ENCODE data around the gene NCOR1.

The NCOR1 gene

GRCh38 chr17:16025202-16025601 is 190.1 kb downstream of the NCOR1 start:
- no peak for DNase-seq

GRCh38 chr17:16023881-16024280 is 191.5 kb downstream of the NCOR1 start:
- no peak for DNase-seq

- no peak for DNase-seq
Measured at GRCh38 chr17:16019347-16019746, 196.0 kb downstream of the NCOR1 start.

- DNase-seq: no peak
Measured at GRCh38 chr17:16013943-16014407, 201.4 kb downstream of the NCOR1 start.

- no peak for DNase-seq
Measured at GRCh38 chr17:16007439-16007838, 207.9 kb downstream of the NCOR1 start.

GRCh38 chr17:16005636-16006035 is 209.7 kb downstream of the NCOR1 start:
- no peak for DNase-seq

GRCh38 chr17:16003841-16004240 is 211.5 kb downstream of the NCOR1 start:
- DNase-seq: no peak

GRCh38 chr17:16002708-16003260 is 212.6 kb downstream of the NCOR1 start:
- no peak for DNase-seq

GRCh38 chr17:16001226-16001897 is 214.0 kb downstream of the NCOR1 start:
- no peak for DNase-seq

- no peak for DNase-seq
Measured at GRCh38 chr17:15999974-16000827, 215.1 kb downstream of the NCOR1 start.

GRCh38 chr17:15999141-15999973 is 216.0 kb downstream of the NCOR1 start, which contains the start of the genes TTC19 and ZSWIM7:
Gene TTC19, plus strand, starts transcription at chr17:15999824. Its CDS starts 25 bp downstream, at chr17:15999849.
Gene ZSWIM7, minus strand, starts transcription at chr17:15999704. Its CDS starts 110 bp downstream, at chr17:15999594.
- peak; percentile 67 for DNase-seq

GRCh38 chr17:15998031-15998562 is 217.2 kb downstream of the NCOR1 start:
- no peak for DNase-seq

- DNase-seq: no peak
Measured at GRCh38 chr17:15996322-15996721, 219.0 kb downstream of the NCOR1 start.

GRCh38 chr17:15981646-15982580 is 233.4 kb downstream of the NCOR1 start:
- DNase-seq: no peak

GRCh38 chr17:15981208-15981607 is 234.1 kb downstream of the NCOR1 start:
- DNase-seq: no peak
